HepG2 (cell line): ENCODE data around the gene FOXRED2. TPM values are rescaled to one million over a fixed set of nuclear protein-coding genes. Genes with fewer than 3 reads are reported as not detected.

Source experiments
- ATAC-seq: fragments of 200-7000 bp; cut with Tn5 transposase; 3 replicates; pipeline ENCODE4 v1.9.1; 2020; ENCODE audit warnings: mild to moderate bottlenecking, moderate library complexity
- BruUV-seq: library from RNA; stranded (reverse); fragments of 400-500 nt; replicated peaks from 2 replicates; lab custom pipeline; 2021; lab: Mats Ljungman, UMichigan
- CTCF ChIA-PET: fragments of 300-600 bp; formaldehyde crosslinking; extraction: SDS; loops from one replicate; lab custom pipeline; 2021; ENCODE audit warnings: low total read pairs, inconsistent platforms, low intra/inter-chr PET ratio; lab: Yijun Ruan, JAX
- POLR2A ChIA-PET: fragments of 350-600 bp; sonication (Branson Sonifier 250); formaldehyde crosslinking; loops from one replicate; lab custom pipeline; 2020; ENCODE audit warnings: antibody characterized with exemption, inconsistent platforms; lab: Yijun Ruan, JAX
- DNase-seq: peaks from one replicate; pipeline ENCODE4 v3.0.0-alpha.2; 2015; ENCODE audit warnings: low spot score
- FAIRE-seq: peaks from 3 replicates; lab custom pipeline; 2011; peaks lifted over from hg19 to GRCh38; lab: Jason Lieb, UNC
- H2AFZ ChIP-seq: one replicate; pipeline ENCODE4 v1.6.1; 2011; ENCODE audit warnings: low read length, inconsistent platforms
- H3K27ac ChIP-seq: fragments of 300-600 bp; 3 replicates; pipeline ENCODE4 v1.8.0; 2011; ENCODE audit warnings: mixed run types, mild to moderate bottlenecking, mixed read lengths, low read length, inconsistent platforms; ENCODE audit not compliant: insufficient read depth; ENCODE audit errors: extremely low read length
- H3K27me3 ChIP-seq, 2 experiments: fragments of 200-600 bp in 1 of 2; 2 replicates in 1 of 2; 3 replicates in 1 of 2; pipeline versions ENCODE4 v1.6.0 to v1.8.0; 2011; ENCODE audit warnings: low read length in 2 of 2, mild to moderate bottlenecking in 2 of 2, moderate library complexity in 2 of 2, inconsistent platforms in 1 of 2; ENCODE audit not compliant: insufficient read depth in 2 of 2, control insufficient read depth in 1 of 2
- H3K36me3 ChIP-seq, 2 experiments: fragments of 200-600 bp in 1 of 2; replicated peaks in 1 of 2; 2 replicates in 1 of 2; 3 replicates in 1 of 2; pipeline versions ENCODE4 v1.5.1 to v1.8.0; 2011; ENCODE audit warnings: low read length in 2 of 2, inconsistent platforms in 1 of 2; ENCODE audit not compliant: insufficient read depth in 2 of 2, control insufficient read depth in 1 of 2
- H3K4me1 ChIP-seq: 2 replicates; pipeline ENCODE4 v1.5.1; 2012; ENCODE audit warnings: low read length, inconsistent platforms; ENCODE audit not compliant: insufficient read depth
- H3K4me2 ChIP-seq: 2 replicates; pipeline ENCODE4 v1.6.0; 2011; ENCODE audit warnings: low read depth, low read length, inconsistent platforms
- H3K4me3 ChIP-seq, 3 experiments: fragments of 200-600 bp in 1 of 3; sonication (generic), shearing (Covaris generic) in 1 of 3; replicated peaks in 1 of 3; 2 replicates each; pipeline ENCODE4 v1.5.1; 2011 to 2016; ENCODE audit warnings: low read length in 3 of 3, inconsistent platforms in 2 of 3, low read depth in 2 of 3, mild to moderate bottlenecking in 2 of 3, control low read depth in 1 of 3, mixed read lengths in 1 of 3; ENCODE audit not compliant: insufficient read depth in 1 of 3
- H3K79me2 ChIP-seq: one replicate; pipeline ENCODE4 v1.6.1; 2011; ENCODE audit warnings: low read length, inconsistent platforms; ENCODE audit not compliant: insufficient read depth
- H3K9ac ChIP-seq: 2 replicates; pipeline ENCODE4 v1.6.0; 2011; ENCODE audit warnings: mild to moderate bottlenecking, low read depth, low read length, inconsistent platforms; ENCODE audit not compliant: insufficient read depth
- H3K9me3 ChIP-seq: 2 replicates; pipeline ENCODE4 v1.5.1; 2012; ENCODE audit warnings: mild to moderate bottlenecking, low read length
- H4K20me1 ChIP-seq: 2 replicates; pipeline ENCODE4 v1.6.0; 2011; ENCODE audit warnings: inconsistent platforms, mild to moderate bottlenecking, low read length, moderate library complexity; ENCODE audit not compliant: insufficient read depth
- AKAP8 ChIP-seq: sonication (generic); formaldehyde crosslinking; IDR thresholded peaks from 2 replicates; pipeline ENCODE4 v1.5.1; 2020; ENCODE audit warnings: mild to moderate bottlenecking, missing genetic modification reagents
- CERS6 ChIP-seq: sonication (generic); formaldehyde crosslinking; IDR thresholded peaks from 2 replicates; pipeline ENCODE4 v1.5.0; 2020; ENCODE audit warnings: missing genetic modification reagents
- HBP1 ChIP-seq: IDR thresholded peaks from 2 replicates; pipeline ENCODE4 v1.6.1; 2016; ENCODE audit warnings: low read depth, control low read depth
- MAFG ChIP-seq: sonication (generic); formaldehyde crosslinking; IDR thresholded peaks from 2 replicates; pipeline ENCODE4 v1.5.1; 2020; ENCODE audit warnings: mild to moderate bottlenecking, missing genetic modification reagents
- NAIF1 ChIP-seq: sonication (generic); formaldehyde crosslinking; IDR thresholded peaks from 2 replicates; pipeline ENCODE4 v1.5.0; 2020; ENCODE audit warnings: mild to moderate bottlenecking, missing genetic modification reagents, borderline replicate concordance
- NFATC3 ChIP-seq: sonication (generic); formaldehyde crosslinking; IDR thresholded peaks from 2 replicates; pipeline ENCODE4 v1.5.1; 2020; ENCODE audit warnings: mild to moderate bottlenecking, missing genetic modification reagents
- PTBP1 ChIP-seq: fragments of 200-400 bp; formaldehyde crosslinking; IDR thresholded peaks from 2 replicates; pipeline ENCODE4 v1.6.1; 2018; ENCODE audit warnings: low read length, low read depth; ENCODE audit not compliant: poor library complexity, severe bottlenecking
- SALL2 ChIP-seq: sonication (generic); formaldehyde crosslinking; IDR thresholded peaks from 2 replicates; pipeline ENCODE4 v1.8.1; 2023; ENCODE audit warnings: mild to moderate bottlenecking, missing genetic modification reagents, inconsistent platforms
- ZBTB14 ChIP-seq: sonication (generic); formaldehyde crosslinking; IDR thresholded peaks from 2 replicates; pipeline ENCODE4 v1.4.0; 2020; ENCODE audit warnings: missing genetic modification reagents
- ZNF17 ChIP-seq: sonication (generic); formaldehyde crosslinking; IDR thresholded peaks from 2 replicates; pipeline ENCODE4 v1.5.0; 2020; ENCODE audit warnings: mild to moderate bottlenecking, missing genetic modification reagents
- ZNF205 ChIP-seq: IDR thresholded peaks from 2 replicates; pipeline ENCODE4 v1.6.1; 2018; ENCODE audit warnings: missing biosample characterization, missing genetic modification reagents
- ZNF362 ChIP-seq: sonication (generic); formaldehyde crosslinking; IDR thresholded peaks from 2 replicates; pipeline ENCODE4 v1.4.0; 2020; ENCODE audit warnings: missing genetic modification reagents, mild to moderate bottlenecking, borderline replicate concordance
- ZNF564 ChIP-seq: sonication (generic); formaldehyde crosslinking; IDR thresholded peaks from 2 replicates; pipeline ENCODE4 v1.8.1; 2023; ENCODE audit warnings: mild to moderate bottlenecking, missing genetic modification reagents
- ZNF580 ChIP-seq: IDR thresholded peaks from 2 replicates; pipeline ENCODE4 v1.6.1; 2016; ENCODE audit warnings: low read depth, borderline replicate concordance
- WGBS: methylation state at CpG from one replicate; pipeline ENCODE4 v1.1.6; 2017; ENCODE audit warnings: low lambda C conversion rate; 5-methylcytosine and 5-hydroxymethylcytosine counted together
- in situ Hi-C: cut with HindIII; loops from 2 replicates; pipeline ENCODE4 v1.10.0; 2017; ENCODE audit warnings: low pct_unique_long_range_greater_than_20kb; ENCODE audit not compliant: extremely low pct_ligation_motif_present
- intact Hi-C: fragments of 100-400 bp; cut with micrococcal nuclease; formaldehyde crosslinking; loops from one replicate; pipeline ENCODE4 v1.10.0; 2022; ENCODE audit not compliant: unreplicated experiment
- polyA plus RNA-seq, 8 experiments: library from polyadenylated mRNA; depleted of rRNA in 3 of 8; stranded (reverse) in 7 of 8; unstranded in 1 of 8; fragments of >200 nt; fragmentation: Illumina TruSeq in 4 of 8; extraction: Trizol in 4 of 8; gene quantifications; 2 replicates each; pipeline versions ENCODE4 v1.2.1 to v1.2.3, GENCODE V29; 2011 to 2016; ENCODE audit warnings: low read depth in 4 of 8, missing spikeins in 1 of 8, mixed read lengths in 1 of 8; ENCODE audit not compliant: insufficient read depth in 1 of 8
- total RNA-seq, 5 experiments: library from RNA; depleted of rRNA; stranded (reverse); fragments of >200 nt; fragmentation: Illumina TruSeq; extraction: Trizol; gene quantifications; 2 replicates each; pipeline ENCODE4 v1.2.3, GENCODE V29; 2016; ENCODE audit warnings: low read depth in 1 of 5

The FOXRED2 gene
- total and polyA plus RNA-seq, 2 of the 13 experiments (the other 11 are each of a cell fraction or from before 2014, with no cell fraction given) = 9.3 to 28.1 TPM

GRCh38 chr22:36469094-36469710 lies 37.6 kb downstream of the FOXRED2 start:
- H3K4me1 ChIP-seq = peaks cover 10% of the 10 kb centered on the region
- no peaks in the 10 kb centered on the region for H4K20me1 ChIP-seq
- TF ChIP-seq MAFG (CRISPR knock-in tag) = no peak
- TF ChIP-seq ZNF564 (CRISPR knock-in tag) = no peak
- no peak for TF ChIP-seq ZBTB14 (CRISPR knock-in tag)
- TF ChIP-seq NFATC3 (CRISPR knock-in tag) = no peak
- TF ChIP-seq PTBP1 = no peak
- TF ChIP-seq ZNF580 (CRISPR knock-in tag) = no peak
- TF ChIP-seq CERS6 (CRISPR knock-in tag) = no peak
- no peak for TF ChIP-seq HBP1 (CRISPR knock-in tag)
- no peak for TF ChIP-seq ZNF17
- no peak for TF ChIP-seq AKAP8 (CRISPR knock-in tag)
- no peak for TF ChIP-seq ZNF362 (CRISPR knock-in tag)
- no peak for TF ChIP-seq NAIF1 (CRISPR knock-in tag)
- no peak for TF ChIP-seq ZNF205 (CRISPR knock-in tag)
- TF ChIP-seq SALL2 (CRISPR knock-in tag) = no peak
- TF ChIP-seq, all 625 proteins: peak for 0
- no peak for DNase-seq
- H3K27ac ChIP-seq = no peak overlapping the region
- no peaks in the 10 kb centered on the region for H3K27me3 ChIP-seq
- H3K9ac ChIP-seq = no peak overlapping the region
- ChIA-PET POLR2A (interaction anchor here (0.9 to 2.2 kb wide), 3 partner anchors 50 to 81 kb away, joined by 5 read pairs; partner anchors contain the start of gene MYH9), CTCF (interaction anchor here (2.0 kb wide), 1 partner anchor 168 kb away, joined by 20 read pairs; no protein-coding TSS in a partner anchor)
- no peaks in the 10 kb centered on the region for H3K9me3 ChIP-seq
- BruUV-seq = no TSS peak
- no peak overlapping the region for H2AFZ ChIP-seq
- peaks cover 9 to 39% of the 10 kb centered on the region in 2 experiments; a peak in 4 of 5 replicates for H3K36me3 ChIP-seq
- 97% methylated on average over 13 of the region's 14 CpGs for WGBS
- no peak for ATAC-seq
- no peak for FAIRE-seq
- no peaks in the 10 kb centered on the region for H3K79me2 ChIP-seq
- in situ Hi-C loops = loop anchor here (5.0 kb wide), 1 partner anchor 167 kb away; no protein-coding TSS in a partner anchor
- no peak overlapping the region for H3K4me3 ChIP-seq
- intact Hi-C loops = no loop called here
- no peak overlapping the region for H3K4me2 ChIP-seq
